Muscle layer of colon (tissue), 2 donors: ENCODE data around the gene LRRC4B.

Experiments used
- H3K27ac ChIP-seq: one replicate; pipeline ENCODE4 v1.7.0; 2013; ENCODE audit warnings: low read depth, mild to moderate bottlenecking, low read length, moderate library complexity
- H3K27me3 ChIP-seq, 2 donors: one replicate each; pipeline ENCODE4 v1.7.0; 2013; ENCODE audit warnings: low read length in 2 of 2, mild to moderate bottlenecking in 2 of 2; ENCODE audit not compliant: insufficient read depth in 2 of 2, control insufficient read depth in 1 of 2
- H3K36me3 ChIP-seq: one replicate; pipeline ENCODE4 v1.7.0; 2013; ENCODE audit warnings: mild to moderate bottlenecking, low read length; ENCODE audit not compliant: insufficient read depth
- H3K4me1 ChIP-seq: one replicate; pipeline ENCODE4 v1.7.0; 2013; ENCODE audit warnings: mild to moderate bottlenecking, low read length; ENCODE audit not compliant: insufficient read depth
- H3K4me3 ChIP-seq, 2 donors: one replicate each; pipeline ENCODE4 v1.7.0; 2013; ENCODE audit warnings: low read length in 2 of 2, low read depth in 1 of 2, mild to moderate bottlenecking in 1 of 2, moderate library complexity in 1 of 2
- H3K9ac ChIP-seq: one replicate; pipeline ENCODE4 v1.7.0; 2013; ENCODE audit warnings: low read length
- H3K9me3 ChIP-seq: one replicate; pipeline ENCODE4 v1.7.0; 2013; ENCODE audit warnings: mild to moderate bottlenecking, low read length
- donor health status: abdominal sarcoma.
- donor health status: Adenocarcinoma of cecum.

The LRRC4B gene

GRCh38 chr19:50549927-50550593, 18.2 kb downstream of the LRRC4B start:
- no peaks in the 10 kb centered on the region for H3K9me3 ChIP-seq
- no peak overlapping the region for H3K9ac ChIP-seq
- no peak overlapping the region for H3K4me3 ChIP-seq
- no peaks in the 10 kb centered on the region for H3K4me1 ChIP-seq
- peaks cover 0 to 42% of the 10 kb centered on the region in 2 donors for H3K27me3 ChIP-seq
- no peak overlapping the region for H3K27ac ChIP-seq
- H3K36me3 ChIP-seq, result no peaks in the 10 kb centered on the region

GRCh38 chr19:50549059-50549926, 18.9 kb downstream of the LRRC4B start:
- Histone ChIP-seq H3K9me3 (no peaks in the 10 kb centered on the region), H3K27me3 (peaks cover 0 to 42% of the 10 kb centered on the region in 2 donors), H3K4me1 (no peaks in the 10 kb centered on the region), H3K36me3 (no peaks in the 10 kb centered on the region), H3K4me3 (no peak overlapping the region), H3K9ac (no peak overlapping the region), H3K27ac (no peak overlapping the region)

GRCh38 chr19:50548191-50549058, 19.8 kb downstream of the LRRC4B start:
- H3K27me3 ChIP-seq, result peaks cover 0 to 38% of the 10 kb centered on the region in 2 donors
- H3K4me1 ChIP-seq, result no peaks in the 10 kb centered on the region
- no peak overlapping the region for H3K9ac ChIP-seq
- no peaks in the 10 kb centered on the region for H3K9me3 ChIP-seq
- H3K36me3 ChIP-seq, result no peaks in the 10 kb centered on the region
- H3K4me3 ChIP-seq, result no peak overlapping the region
- no peak overlapping the region for H3K27ac ChIP-seq

GRCh38 chr19:50547385-50548190, 20.6 kb downstream of the LRRC4B start:
- H3K9ac ChIP-seq, result no peak overlapping the region
- H3K4me1 ChIP-seq, result no peaks in the 10 kb centered on the region
- H3K36me3 ChIP-seq, result no peaks in the 10 kb centered on the region
- H3K27ac ChIP-seq, result no peak overlapping the region
- H3K4me3 ChIP-seq, result no peak overlapping the region
- peaks cover 0 to 30% of the 10 kb centered on the region in 2 donors for H3K27me3 ChIP-seq
- H3K9me3 ChIP-seq, result no peaks in the 10 kb centered on the region

GRCh38 chr19:50546527-50547221, 21.6 kb downstream of the LRRC4B start:
- Histone ChIP-seq H3K4me1 (no peaks in the 10 kb centered on the region), H3K36me3 (no peaks in the 10 kb centered on the region), H3K27me3 (peaks cover 0 to 22% of the 10 kb centered on the region in 2 donors), H3K9me3 (no peaks in the 10 kb centered on the region), H3K4me3 (no peak overlapping the region), H3K9ac (no peak overlapping the region), H3K27ac (no peak overlapping the region)

GRCh38 chr19:50542943-50543342, 25.3 kb downstream of the LRRC4B start:
- H3K27ac ChIP-seq, result no peak overlapping the region
- H3K36me3 ChIP-seq, result no peaks in the 10 kb centered on the region
- H3K9me3 ChIP-seq, result no peaks in the 10 kb centered on the region
- H3K4me3 ChIP-seq, result no peak overlapping the region
- no peak overlapping the region for H3K9ac ChIP-seq
- H3K4me1 ChIP-seq, result no peaks in the 10 kb centered on the region
- no peaks in the 10 kb centered on the region for H3K27me3 ChIP-seq

GRCh38 chr19:50537769-50538230, 30.4 kb downstream of the LRRC4B start:
- no peak overlapping the region for H3K9ac ChIP-seq
- H3K36me3 ChIP-seq, result no peaks in the 10 kb centered on the region
- H3K9me3 ChIP-seq, result peaks cover 7% of the 10 kb centered on the region
- no peaks in the 10 kb centered on the region for H3K27me3 ChIP-seq
- H3K4me1 ChIP-seq, result no peaks in the 10 kb centered on the region
- H3K27ac ChIP-seq, result no peak overlapping the region
- no peak overlapping the region for H3K4me3 ChIP-seq

- H3K4me1 ChIP-seq, result no peaks in the 10 kb centered on the region
- no peaks in the 10 kb centered on the region for H3K36me3 ChIP-seq
- H3K9ac ChIP-seq, result no peak overlapping the region
- H3K4me3 ChIP-seq, result no peak overlapping the region
- peaks cover 7% of the 10 kb centered on the region for H3K9me3 ChIP-seq
- no peak overlapping the region for H3K27ac ChIP-seq
- H3K27me3 ChIP-seq, result no peaks in the 10 kb centered on the region
Measured at GRCh38 chr19:50537306-50537685, 30.9 kb downstream of the LRRC4B start.

- no peak overlapping the region for H3K27ac ChIP-seq
- no peak overlapping the region for H3K9ac ChIP-seq
- no peaks in the 10 kb centered on the region for H3K27me3 ChIP-seq
Measured at GRCh38 chr19:50536662-50537305, 31.5 kb downstream of the LRRC4B start.

GRCh38 chr19:50535672-50536187, 32.5 kb downstream of the LRRC4B start:
- H3K27me3 ChIP-seq, result no peaks in the 10 kb centered on the region
- H3K27ac ChIP-seq, result no peak overlapping the region
- no peak overlapping the region for H3K4me3 ChIP-seq
- H3K9me3 ChIP-seq, result peaks cover 7% of the 10 kb centered on the region
- no peaks in the 10 kb centered on the region for H3K36me3 ChIP-seq
- no peak overlapping the region for H3K9ac ChIP-seq
- H3K4me1 ChIP-seq, result no peaks in the 10 kb centered on the region

More at GRCh38 chr19:50536662-50537305, 31.5 kb downstream of the LRRC4B start:
- no peaks in the 10 kb centered on the region for H3K36me3 ChIP-seq
- H3K9me3 ChIP-seq, result peaks cover 7% of the 10 kb centered on the region
- no peak overlapping the region for H3K4me3 ChIP-seq
- no peaks in the 10 kb centered on the region for H3K4me1 ChIP-seq
